Endometrial microvascular endothelial cells (primary cell): ENCODE measurements around the gene MAP1S. TPM values are rescaled to one million over a fixed set of nuclear protein-coding genes. Genes with fewer than 3 reads are reported as not detected.

Experiments
- in situ Hi-C: cut with HindIII; loops from 2 replicates; pipeline ENCODE4 v1.10.0; 2017; ENCODE audit warnings: low sequenced_read_pairs, low pct_unique_long_range_greater_than_20kb; ENCODE audit errors: inconsistent ontology term
- total RNA-seq: library from RNA; depleted of rRNA; stranded (reverse); fragments of >200 nt; gene quantifications from one replicate; pipeline ENCODE4 v1.2.3, GENCODE V29; 2015; ENCODE audit errors: inconsistent ontology term

Gene MAP1S
- total RNA-seq, 1 donor from 2014 or later = 33.6 TPM

- in situ Hi-C loops = no loop called here
Observed at GRCh38 chr19:17687857-17688784, 31.2 kb upstream of the MAP1S start, which contains the start of gene UNC13A. UNC13A (minus strand) TSS chr19:17688354; CDS start chr19:17688199, 155 bp downstream.

DNA sequence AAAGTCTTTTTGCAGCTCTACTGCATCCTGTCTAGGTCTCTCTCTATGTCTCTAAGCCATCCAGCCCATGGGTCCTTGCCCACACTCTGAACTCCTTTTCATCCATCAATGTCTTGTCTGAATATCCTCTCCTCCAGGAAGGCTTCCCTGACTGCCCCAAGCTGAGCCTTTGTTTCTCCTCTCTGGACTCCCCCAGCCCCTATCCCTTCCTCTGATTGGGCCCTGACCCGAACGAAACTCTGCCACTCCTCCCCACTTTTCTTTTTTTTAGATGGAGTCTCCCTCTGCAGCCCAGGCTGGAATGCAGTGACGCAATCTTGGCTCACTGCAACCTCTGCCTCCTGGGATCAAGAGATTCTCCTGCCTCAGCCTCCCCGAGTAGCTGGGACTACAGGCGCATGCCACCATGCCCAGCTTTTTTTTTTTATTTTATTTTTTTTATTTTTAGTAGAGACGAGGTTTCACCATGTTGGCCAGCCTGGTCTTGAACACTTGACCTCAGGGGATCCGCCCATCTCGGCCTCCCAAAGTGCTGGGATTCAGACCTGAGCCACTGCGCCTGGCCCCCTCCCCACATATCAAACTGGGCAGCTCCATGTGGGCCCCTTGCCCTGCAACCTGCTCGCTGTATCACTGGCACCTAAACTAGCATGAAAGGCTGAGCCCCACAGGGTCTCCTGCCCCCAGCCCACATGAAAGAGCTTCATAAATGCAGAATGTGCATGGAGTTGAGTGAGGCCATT is 30.3 kb upstream of the MAP1S start:
- in situ Hi-C loops = no loop called here

DNA sequence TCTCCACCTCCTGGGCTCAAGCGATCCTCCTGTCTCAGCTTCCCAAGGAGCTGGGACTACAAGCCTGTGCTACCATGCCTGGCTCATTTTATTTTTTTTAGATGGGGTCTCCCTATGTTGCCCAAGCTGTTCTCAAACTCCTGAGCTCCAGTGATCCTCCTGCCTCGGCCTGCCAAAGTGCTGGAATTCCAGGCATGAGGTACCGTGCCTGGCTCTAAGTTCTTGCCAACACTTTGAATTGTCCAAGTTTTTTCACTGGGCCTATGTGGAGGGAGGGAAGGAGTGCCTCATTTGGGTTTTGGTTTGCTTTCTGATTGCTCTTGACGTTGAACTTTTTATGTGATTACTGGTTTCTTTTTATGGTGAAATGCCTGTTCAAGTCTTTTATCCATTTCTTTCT is 26.7 kb upstream of the MAP1S start:
- in situ Hi-C loops = no loop called here

DNA sequence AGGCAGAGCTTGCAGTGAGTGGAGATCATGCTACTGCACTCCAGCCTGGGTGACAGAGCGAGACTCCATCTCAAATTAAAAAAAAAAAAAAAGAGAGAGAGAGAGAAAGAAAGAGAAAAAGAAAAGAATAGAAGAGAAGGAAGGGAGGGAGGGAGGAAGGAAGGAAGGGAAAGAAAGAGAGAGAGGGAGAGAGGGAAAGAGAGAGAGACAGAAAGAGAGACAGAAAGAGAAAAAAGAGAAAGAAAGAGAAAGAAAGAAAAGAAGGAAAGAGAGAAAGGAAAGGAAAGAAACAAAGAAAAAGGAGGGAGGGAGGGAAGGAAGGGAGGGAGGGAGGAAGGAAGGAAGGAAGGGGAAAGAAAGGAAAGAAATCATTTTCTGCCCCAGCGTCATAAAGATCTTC is 24.1 kb upstream of the MAP1S start:
- in situ Hi-C loops = no loop called here

- in situ Hi-C loops = no loop called here
Observed at GRCh38 chr19:17703824-17704463, 15.3 kb upstream of the MAP1S start.

DNA sequence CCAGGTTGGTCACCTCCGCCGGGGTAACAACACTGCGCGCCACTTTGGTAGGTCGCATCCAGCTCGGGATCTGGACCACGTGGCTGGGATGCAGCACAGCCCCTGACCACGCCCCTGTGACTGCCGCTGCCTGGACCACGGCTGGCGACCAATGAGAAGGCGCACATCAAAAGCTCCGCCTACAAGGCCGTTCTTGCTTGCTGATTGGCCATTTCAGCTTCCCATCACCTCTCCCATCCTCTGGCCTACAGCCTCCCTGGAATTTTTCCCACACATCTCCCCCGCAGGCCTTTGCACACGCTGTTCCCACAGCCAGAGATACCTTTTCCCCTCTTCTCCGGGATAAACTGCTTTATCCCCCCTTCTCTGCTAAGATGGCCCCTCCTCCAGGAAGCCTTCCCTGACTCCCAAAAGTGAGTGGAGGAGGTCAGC is 12.5 kb upstream of the MAP1S start:
- in situ Hi-C loops = no loop called here

GRCh38 chr19:17711851-17712250 is 7.4 kb upstream of the MAP1S start:
- in situ Hi-C loops = no loop called here

DNA sequence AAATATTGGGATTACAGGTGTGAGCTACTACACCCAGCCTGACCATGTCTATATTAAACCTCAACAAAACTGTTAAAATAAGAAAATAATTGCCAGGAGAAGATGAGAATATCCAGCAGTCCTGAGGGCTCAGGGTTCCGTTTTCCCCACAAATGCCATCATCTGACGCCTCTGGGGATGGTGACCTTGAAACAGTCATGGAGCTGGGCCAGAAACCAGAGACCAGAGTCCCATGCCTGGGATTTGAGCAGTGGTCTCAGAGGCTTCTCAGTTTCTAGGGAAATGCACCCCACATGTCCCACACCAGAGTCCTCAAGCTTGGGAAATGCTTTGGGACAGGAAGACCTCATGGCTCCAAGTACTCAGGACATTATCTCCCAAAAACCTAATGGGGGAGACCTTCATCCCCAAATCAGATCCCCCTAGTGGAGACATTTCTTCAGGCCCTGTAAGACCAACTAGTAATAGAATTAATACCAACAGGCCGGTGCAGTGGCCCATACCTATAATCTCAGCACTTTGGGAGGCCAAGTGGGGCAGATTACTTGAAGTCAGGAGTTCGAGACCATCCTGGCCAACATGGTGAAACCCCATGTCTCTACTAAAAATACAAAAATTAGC is 2.9 kb upstream of the MAP1S start:
- in situ Hi-C loops = no loop called here

DNA sequence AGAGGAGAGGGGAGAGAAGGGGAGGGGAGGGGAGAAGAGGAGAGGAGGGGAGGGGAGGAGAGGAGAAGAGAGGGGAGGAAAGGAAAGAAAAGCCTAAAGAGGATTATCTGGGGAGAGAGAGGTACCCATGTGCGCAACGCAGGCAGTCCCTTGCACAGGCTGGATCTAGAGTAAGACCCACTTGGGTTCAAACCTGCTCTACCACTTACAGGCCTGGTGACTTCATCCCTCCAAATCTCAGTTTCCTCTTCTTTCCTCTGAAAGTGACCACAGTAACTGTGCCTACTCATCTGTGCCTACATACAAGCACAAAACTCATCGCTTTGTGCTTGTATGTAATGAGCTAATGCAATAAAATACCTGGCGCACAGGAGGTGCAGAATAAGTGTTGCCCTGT is 732 bp upstream of the MAP1S start:
- in situ Hi-C loops = no loop called here

GRCh38 chr19:17719730-17720400 is 585 bp downstream of the MAP1S start:
- in situ Hi-C loops = no loop called here

GRCh38 chr19:17720440-17720839 is 1.2 kb downstream of the MAP1S start:
- in situ Hi-C loops = no loop called here

- in situ Hi-C loops = no loop called here
Observed at GRCh38 chr19:17721111-17721628, 1.9 kb downstream of the MAP1S start.

- in situ Hi-C loops = no loop called here
Observed at GRCh38 chr19:17721821-17722220, 2.5 kb downstream of the MAP1S start.

DNA sequence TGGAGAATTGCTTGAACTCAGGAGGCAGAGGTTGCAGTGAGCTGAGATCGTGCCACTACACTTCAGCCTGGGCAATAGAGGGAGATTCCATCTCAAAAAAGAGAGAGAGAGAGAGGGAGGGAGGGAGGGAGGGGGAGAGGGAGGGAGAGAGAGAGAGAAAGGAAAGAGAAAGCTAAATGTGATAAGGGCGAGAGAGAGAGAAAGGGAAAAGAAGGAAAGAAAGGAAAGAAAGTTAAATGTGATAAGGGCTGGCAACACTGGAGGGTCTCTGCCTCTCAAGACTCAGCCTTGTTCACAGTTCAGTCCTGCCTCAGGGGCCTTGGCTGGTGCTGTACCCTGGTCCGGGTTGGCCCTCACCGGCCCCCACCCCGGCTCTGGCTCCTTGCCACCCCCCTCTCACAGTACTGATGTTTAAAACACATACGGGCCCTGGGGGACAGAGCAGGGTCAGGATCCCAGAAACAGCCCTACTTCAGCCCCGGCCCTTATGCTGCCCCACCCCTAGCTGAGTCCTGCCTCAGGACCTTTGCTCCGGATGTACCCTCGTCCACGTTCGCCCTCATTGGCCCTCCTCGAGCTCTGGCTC is 3.5 kb downstream of the MAP1S start:
- in situ Hi-C loops = no loop called here

DNA sequence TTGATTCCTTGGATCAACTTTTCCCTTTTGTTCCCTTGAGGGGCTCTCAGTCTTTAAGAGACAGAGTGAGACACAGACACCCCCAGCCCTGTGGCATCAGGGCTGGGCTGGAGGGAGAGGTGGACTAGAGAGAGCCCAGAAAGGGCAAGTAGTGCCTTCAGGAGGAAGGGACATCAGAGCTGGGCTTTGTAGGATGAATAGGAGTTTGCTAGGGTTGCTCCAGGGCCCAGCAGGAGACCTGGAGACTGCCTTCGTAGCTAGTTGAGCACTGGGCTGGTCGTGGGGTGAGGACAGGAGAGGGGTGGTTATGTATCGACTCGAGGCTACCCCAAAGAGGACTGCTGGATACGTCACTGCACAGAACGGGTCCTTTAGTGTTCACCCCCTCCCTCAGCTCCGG is 5.4 kb downstream of the MAP1S start:
- in situ Hi-C loops = no loop called here

DNA sequence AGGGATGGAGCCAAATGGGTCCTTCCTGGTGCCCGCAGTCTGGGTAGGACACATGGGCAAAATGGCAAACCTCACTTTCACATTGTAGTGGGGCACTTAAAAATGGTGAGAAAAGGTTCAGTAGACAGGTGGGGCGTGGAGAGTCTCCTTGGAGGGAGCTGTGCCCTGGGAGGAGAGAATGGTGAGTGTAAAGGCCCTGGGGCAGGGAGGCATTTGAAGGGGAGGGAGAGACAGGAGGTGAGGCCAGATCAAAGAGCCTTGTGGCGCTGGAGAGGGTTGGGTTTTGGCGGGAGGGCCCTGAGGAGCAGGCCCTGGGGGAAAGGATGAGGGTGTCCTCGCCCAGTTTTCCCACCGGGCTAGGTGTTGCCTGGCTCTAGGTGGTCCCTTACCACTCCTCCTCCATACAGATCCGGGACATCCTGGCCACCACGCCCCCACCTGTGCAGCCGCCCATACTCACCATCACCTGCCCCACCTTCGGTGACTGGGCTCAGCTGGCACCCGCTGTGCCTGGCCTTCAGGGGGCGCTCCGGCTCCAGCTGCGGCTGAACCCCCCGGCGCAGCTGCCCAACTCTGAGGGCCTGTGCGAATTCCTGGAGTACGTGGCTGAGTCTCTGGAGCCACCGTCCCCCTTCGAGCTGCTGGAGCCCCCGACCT is 6.3 kb downstream of the MAP1S start:
- in situ Hi-C loops = no loop called here

- in situ Hi-C loops = no loop called here
Observed at GRCh38 chr19:17726136-17726741, 7.0 kb downstream of the MAP1S start.
